Tibial nerve (tissue), 3 donors: ENCODE data around the gene SEMA3C.

Source experiments
- POLR2A ChIP-seq, 2 donors: fragments of 450-650 bp; IDR thresholded peaks; one replicate each; pipeline ENCODE4 v1.6.1; 2017; ENCODE audit warnings: antibody characterized with exemption in 2 of 2, mild to moderate bottlenecking in 2 of 2, moderate library complexity in 2 of 2
- TF ChIP-seq, protein P1 (sequence below), 5 experiments: fragments of 200-600 bp in 3 of 5; fragments of 450-650 bp in 2 of 5; sonication (generic) in 3 of 5; IDR thresholded peaks; one replicate each; pipeline ENCODE4 v1.5.1; 2016 to 2019; ENCODE audit warnings: antibody characterized with exemption in 5 of 5, mild to moderate bottlenecking in 3 of 5, moderate library complexity in 2 of 5

- TF ChIP-seq, protein P1, sequence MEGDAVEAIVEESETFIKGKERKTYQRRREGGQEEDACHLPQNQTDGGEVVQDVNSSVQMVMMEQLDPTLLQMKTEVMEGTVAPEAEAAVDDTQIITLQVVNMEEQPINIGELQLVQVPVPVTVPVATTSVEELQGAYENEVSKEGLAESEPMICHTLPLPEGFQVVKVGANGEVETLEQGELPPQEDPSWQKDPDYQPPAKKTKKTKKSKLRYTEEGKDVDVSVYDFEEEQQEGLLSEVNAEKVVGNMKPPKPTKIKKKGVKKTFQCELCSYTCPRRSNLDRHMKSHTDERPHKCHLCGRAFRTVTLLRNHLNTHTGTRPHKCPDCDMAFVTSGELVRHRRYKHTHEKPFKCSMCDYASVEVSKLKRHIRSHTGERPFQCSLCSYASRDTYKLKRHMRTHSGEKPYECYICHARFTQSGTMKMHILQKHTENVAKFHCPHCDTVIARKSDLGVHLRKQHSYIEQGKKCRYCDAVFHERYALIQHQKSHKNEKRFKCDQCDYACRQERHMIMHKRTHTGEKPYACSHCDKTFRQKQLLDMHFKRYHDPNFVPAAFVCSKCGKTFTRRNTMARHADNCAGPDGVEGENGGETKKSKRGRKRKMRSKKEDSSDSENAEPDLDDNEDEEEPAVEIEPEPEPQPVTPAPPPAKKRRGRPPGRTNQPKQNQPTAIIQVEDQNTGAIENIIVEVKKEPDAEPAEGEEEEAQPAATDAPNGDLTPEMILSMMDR (IDR thresholded peaks at IDR 0.05): no peak
- no peak for TF ChIP-seq POLR2A (IDR thresholded peaks at IDR 0.05)
Measured at GRCh38 chr7:80847895-80848294, 71.0 kb downstream of the SEMA3C start.
